GM20000 (cell line): Measurements from ENCODE around the gene DMTF1.

Source experiments
- DNase-seq: peaks from one replicate; pipeline ENCODE4 v3.0.0; 2012; ENCODE audit warnings: low spot score
- TF ChIP-seq, protein P1 (sequence below): IDR thresholded peaks from 2 replicates; pipeline ENCODE4 v1.5.1; 2012; ENCODE audit warnings: mild to moderate bottlenecking, control low read depth; ENCODE audit errors: extremely low read depth, missing control alignments

DMTF1 gene

DNA sequence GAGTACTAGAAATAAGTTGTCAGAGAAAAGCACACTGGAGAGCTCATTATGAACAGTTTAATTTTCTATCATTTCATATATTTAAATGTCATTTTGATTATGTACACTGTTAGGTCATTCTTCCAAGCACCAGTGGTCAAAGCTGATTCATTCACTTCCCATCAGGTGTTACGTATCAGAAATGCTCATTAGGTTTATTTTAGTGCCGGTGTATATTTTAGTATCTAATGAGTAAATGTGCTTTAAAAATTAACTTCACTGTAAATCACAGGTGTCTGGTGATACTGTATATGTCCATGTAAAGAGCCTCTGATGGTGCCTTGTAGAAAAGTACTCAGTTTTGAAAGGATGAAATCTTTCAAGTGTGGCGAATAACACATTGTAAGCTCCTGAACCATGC is 3.5 kb downstream of the DMTF1 start:
- no peak for DNase-seq
- TF ChIP-seq, protein P1, sequence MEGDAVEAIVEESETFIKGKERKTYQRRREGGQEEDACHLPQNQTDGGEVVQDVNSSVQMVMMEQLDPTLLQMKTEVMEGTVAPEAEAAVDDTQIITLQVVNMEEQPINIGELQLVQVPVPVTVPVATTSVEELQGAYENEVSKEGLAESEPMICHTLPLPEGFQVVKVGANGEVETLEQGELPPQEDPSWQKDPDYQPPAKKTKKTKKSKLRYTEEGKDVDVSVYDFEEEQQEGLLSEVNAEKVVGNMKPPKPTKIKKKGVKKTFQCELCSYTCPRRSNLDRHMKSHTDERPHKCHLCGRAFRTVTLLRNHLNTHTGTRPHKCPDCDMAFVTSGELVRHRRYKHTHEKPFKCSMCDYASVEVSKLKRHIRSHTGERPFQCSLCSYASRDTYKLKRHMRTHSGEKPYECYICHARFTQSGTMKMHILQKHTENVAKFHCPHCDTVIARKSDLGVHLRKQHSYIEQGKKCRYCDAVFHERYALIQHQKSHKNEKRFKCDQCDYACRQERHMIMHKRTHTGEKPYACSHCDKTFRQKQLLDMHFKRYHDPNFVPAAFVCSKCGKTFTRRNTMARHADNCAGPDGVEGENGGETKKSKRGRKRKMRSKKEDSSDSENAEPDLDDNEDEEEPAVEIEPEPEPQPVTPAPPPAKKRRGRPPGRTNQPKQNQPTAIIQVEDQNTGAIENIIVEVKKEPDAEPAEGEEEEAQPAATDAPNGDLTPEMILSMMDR, result no peak

DNA sequence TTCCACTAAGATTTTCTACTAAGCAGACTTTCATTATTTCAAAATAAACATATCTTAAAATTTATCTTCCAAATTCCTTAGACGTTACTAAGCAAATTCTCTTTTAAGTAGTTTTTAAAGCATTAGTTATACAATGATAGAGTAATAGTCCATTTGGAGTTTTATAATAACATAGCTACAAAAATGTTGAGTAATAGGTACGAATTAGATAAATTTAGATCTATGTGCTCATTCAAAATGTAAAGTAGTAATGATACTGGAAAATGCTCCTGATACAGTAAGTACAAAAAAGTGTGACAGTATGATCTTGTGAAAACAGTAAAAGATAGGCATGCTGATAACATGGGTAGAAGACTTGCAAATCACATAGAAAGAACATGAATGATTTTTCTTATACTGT is 4.5 kb downstream of the DMTF1 start:
- TF ChIP-seq, protein P1, result no peak
- DNase-seq, result no peak

DNA sequence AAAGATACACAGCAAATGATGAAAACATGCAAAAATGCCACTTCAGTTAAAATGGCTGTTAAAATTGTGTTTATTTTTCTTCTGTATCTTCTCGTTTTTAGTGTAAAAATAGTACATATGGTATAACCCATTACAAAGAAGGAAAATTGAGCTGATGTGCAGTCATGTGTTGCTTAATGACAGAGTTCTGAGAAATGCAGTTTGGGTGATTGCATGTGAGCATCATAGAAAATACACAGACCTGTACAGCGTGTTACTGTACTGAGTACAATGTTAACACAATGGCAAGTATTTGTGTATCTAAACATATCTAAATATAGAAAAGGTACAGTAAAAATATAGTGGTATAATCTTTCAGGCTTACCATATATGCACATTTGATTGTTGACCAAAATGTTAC is 7.3 kb downstream of the DMTF1 start:
- TF ChIP-seq, protein P1, result no peak
- no peak for DNase-seq

DNA sequence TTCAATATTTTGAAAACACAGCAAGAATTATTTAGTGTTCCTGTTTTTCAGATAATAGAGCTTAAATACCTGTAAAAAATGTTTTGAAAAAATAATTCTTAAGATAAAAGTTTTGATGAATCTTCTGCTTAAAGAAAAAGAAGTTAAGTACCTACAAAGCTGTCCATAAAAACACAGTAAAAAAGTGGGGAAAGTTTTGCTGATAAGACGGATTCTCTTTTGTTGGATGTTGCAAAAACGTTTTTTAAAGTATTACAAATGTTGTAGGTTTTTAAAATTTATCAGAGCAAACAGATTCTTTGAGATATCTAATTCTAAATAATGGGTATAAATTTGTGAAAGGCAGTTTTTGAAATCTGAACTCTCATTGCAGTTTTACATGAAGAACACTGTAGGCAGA is 12.2 kb downstream of the DMTF1 start:
- TF ChIP-seq, protein P1, result no peak
- DNase-seq, result no peak

DNA sequence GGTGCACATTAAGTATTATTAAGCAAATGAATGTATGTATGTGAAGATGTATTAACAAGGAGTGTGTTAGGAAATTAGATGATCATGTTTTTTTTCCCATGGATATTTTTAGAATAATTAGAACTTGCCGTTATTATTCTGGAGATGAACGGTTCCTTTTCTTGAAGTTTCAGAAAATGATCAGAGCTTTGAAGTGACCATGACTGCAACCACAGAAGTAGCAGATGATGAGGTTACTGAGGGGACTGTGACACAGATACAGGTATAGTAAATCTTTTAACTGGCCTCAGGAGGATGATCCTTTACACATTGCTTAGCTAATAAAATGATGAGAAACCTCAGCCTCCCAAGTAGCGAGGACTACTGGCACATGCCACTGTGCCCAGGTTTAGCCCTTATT is 18.6 kb downstream of the DMTF1 start:
- TF ChIP-seq, protein P1, result no peak
- no peak for DNase-seq

DNA sequence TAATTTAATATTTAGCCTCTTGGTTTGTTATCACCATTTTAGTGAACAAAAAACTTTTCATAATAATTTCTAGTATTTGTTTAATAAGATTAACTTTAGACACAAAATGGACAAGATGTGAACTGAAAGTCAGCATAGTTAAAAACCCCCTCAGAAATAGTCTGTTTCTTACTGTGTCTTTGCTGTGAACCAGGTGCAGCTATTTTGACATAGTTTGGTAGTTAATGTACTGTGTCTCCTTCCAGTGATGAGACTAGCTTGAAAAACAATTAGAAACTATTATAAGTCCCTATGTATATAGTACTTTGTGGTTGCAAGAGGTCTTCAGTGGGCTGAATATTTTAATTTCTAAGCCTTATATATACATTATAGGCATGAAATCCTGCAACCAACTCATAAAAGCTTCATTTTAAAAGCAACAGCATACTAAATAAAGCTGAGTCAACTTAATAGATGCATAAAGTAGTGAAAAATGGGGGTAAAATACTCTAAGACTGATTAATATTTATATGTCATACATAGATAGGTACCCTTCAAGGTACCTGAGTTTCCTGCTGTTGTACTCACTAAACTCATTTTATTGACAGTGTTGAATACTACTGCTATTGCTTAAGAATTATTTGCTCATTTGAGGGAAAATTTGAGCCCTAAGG is 19.2 kb downstream of the DMTF1 start:
- DNase-seq, result no peak
- TF ChIP-seq, protein P1, result no peak

DNA sequence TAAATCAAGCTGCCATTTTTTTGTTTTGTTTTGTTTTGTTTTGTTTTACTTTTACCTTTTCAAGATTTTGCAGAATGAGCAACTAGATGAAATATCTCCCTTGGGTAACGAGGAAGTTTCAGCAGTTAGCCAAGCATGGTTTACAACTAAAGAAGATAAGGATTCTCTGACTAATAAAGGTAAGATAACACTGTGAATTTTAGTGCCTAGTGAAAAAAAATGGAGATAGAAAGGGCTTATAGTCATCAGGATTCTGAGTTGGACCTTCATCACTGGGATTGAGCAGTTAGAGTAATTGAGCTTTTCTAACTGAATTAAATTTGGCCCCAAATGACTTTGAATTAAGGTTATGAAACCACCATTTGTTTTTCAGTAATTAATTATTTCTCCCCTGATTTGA is 21.2 kb downstream of the DMTF1 start:
- TF ChIP-seq, protein P1, result no peak
- DNase-seq, result no peak
